Neural progenitor cell (in vitro differentiated cells): ENCODE data around the gene HOXC9. TPM values are rescaled to one million over a fixed set of nuclear protein-coding genes. Genes with fewer than 3 reads are reported as not detected.

Source experiments
- DNase-seq: peaks from one replicate; pipeline ENCODE4 v3.0.0-alpha.2; 2016; ENCODE audit warnings: low spot score
- H2AFZ ChIP-seq: fragments of 200-600 bp; sonication (generic); replicated peaks from 2 replicates; pipeline ENCODE4 v1.6.1; 2016; ENCODE audit warnings: antibody characterized with exemption
- H3F3A ChIP-seq: fragments of 200-600 bp; sonication (generic); 2 replicates; pipeline ENCODE4 v1.6.1; 2016; ENCODE audit warnings: antibody characterized with exemption, low read depth
- H3K27ac ChIP-seq: fragments of 200-600 bp; sonication (generic); 2 replicates; pipeline ENCODE4 v1.5.1; 2016; ENCODE audit warnings: mild to moderate bottlenecking
- H3K27me3 ChIP-seq: fragments of 200-600 bp; sonication (generic); 2 replicates; pipeline ENCODE4 v1.6.1; 2016; ENCODE audit warnings: mild to moderate bottlenecking, moderate library complexity
- H3K36me3 ChIP-seq: fragments of 200-600 bp; sonication (generic); 2 replicates; pipeline ENCODE4 v1.5.1; 2016
- H3K4me1 ChIP-seq: fragments of 200-600 bp; sonication (generic); 2 replicates; pipeline ENCODE4 v1.6.1; 2016; ENCODE audit warnings: mixed run types
- H3K4me2 ChIP-seq: fragments of 200-600 bp; sonication (generic); 2 replicates; pipeline ENCODE4 v1.6.1; 2016
- H3K4me3 ChIP-seq: fragments of 200-600 bp; sonication (generic); 2 replicates; pipeline ENCODE4 v1.5.1; 2016
- H3K79me2 ChIP-seq: fragments of 200-600 bp; sonication (generic); 2 replicates; pipeline ENCODE4 v1.6.1; 2016; ENCODE audit warnings: low read depth
- H3K9ac ChIP-seq: fragments of 200-600 bp; sonication (generic); 2 replicates; pipeline ENCODE4 v1.6.1; 2016
- H3K9me3 ChIP-seq: fragments of 200-600 bp; sonication (generic); 2 replicates; pipeline ENCODE4 v1.5.1; 2016; ENCODE audit warnings: low read depth
- H4K20me1 ChIP-seq: fragments of 200-600 bp; sonication (generic); 2 replicates; pipeline ENCODE4 v1.6.1; 2016; ENCODE audit warnings: low read depth
- H3K27ac Mint-ChIP-seq: 3 replicates; pipeline ENCODE4 v1.8.0; 2021; ENCODE audit warnings: mixed read lengths
- H3K27me3 Mint-ChIP-seq: 2 replicates; pipeline ENCODE4 v1.8.0; 2022; ENCODE audit warnings: low read depth, mild to moderate bottlenecking, inconsistent platforms, moderate library complexity, mixed read lengths; ENCODE audit not compliant: insufficient read depth
- H3K36me3 Mint-ChIP-seq: 3 replicates; pipeline ENCODE4 v1.8.0; 2021; ENCODE audit warnings: mixed read lengths
- H3K4me1 Mint-ChIP-seq: 3 replicates; pipeline ENCODE4 v1.8.0; 2021; ENCODE audit warnings: mixed read lengths
- H3K4me3 Mint-ChIP-seq: 3 replicates; pipeline ENCODE4 v1.8.0; 2021; ENCODE audit warnings: mild to moderate bottlenecking, moderate library complexity, mixed read lengths
- H3K9me3 Mint-ChIP-seq: 3 replicates; pipeline ENCODE4 v1.8.0; 2020; ENCODE audit warnings: mixed read lengths
- EZH2 ChIP-seq: fragments of 200-600 bp; sonication (generic); IDR thresholded peaks from 2 replicates; pipeline ENCODE4 v1.6.1; 2017; ENCODE audit warnings: antibody characterized with exemption, mild to moderate bottlenecking, moderate library complexity
- EZH2phosphoT487 ChIP-seq: fragments of 200-600 bp; sonication (generic); IDR thresholded peaks from 2 replicates; pipeline ENCODE4 v1.6.1; 2017; ENCODE audit warnings: antibody characterized with exemption
- total RNA-seq: library from RNA; depleted of rRNA; stranded (reverse); fragments of >200 nt; gene quantifications from 2 replicates; pipeline ENCODE4 v1.2.3, GENCODE V29; 2015; ENCODE audit warnings: low replicate concordance
- TF ChIP-seq, protein P1 (sequence below): fragments of 200-600 bp; sonication (generic); IDR thresholded peaks from 2 replicates; pipeline ENCODE4 v1.5.1; 2017; ENCODE audit warnings: antibody characterized with exemption, mild to moderate bottlenecking

Gene HOXC9
- total RNA-seq, 1 donor from 2014 or later, result not detected

- no peak overlapping the region for H3K4me3 Mint-ChIP-seq
- peaks cover 8% of the 10 kb centered on the region for H3K9me3 Mint-ChIP-seq
- H4K20me1 ChIP-seq, result peaks cover 85% of the 10 kb centered on the region
- peaks cover 3% of the 10 kb centered on the region for H3K4me1 Mint-ChIP-seq
- no peaks in the 10 kb centered on the region for H3K36me3 Mint-ChIP-seq
- H3K4me2 ChIP-seq, result no peak overlapping the region
- H3K4me3 ChIP-seq, result no peak overlapping the region
- H3K79me2 ChIP-seq, result no peaks in the 10 kb centered on the region
- TF ChIP-seq EZH2phosphoT487 (peak; percentile 1), EZH2 (peak; percentile 70)
- TF ChIP-seq, protein P1, sequence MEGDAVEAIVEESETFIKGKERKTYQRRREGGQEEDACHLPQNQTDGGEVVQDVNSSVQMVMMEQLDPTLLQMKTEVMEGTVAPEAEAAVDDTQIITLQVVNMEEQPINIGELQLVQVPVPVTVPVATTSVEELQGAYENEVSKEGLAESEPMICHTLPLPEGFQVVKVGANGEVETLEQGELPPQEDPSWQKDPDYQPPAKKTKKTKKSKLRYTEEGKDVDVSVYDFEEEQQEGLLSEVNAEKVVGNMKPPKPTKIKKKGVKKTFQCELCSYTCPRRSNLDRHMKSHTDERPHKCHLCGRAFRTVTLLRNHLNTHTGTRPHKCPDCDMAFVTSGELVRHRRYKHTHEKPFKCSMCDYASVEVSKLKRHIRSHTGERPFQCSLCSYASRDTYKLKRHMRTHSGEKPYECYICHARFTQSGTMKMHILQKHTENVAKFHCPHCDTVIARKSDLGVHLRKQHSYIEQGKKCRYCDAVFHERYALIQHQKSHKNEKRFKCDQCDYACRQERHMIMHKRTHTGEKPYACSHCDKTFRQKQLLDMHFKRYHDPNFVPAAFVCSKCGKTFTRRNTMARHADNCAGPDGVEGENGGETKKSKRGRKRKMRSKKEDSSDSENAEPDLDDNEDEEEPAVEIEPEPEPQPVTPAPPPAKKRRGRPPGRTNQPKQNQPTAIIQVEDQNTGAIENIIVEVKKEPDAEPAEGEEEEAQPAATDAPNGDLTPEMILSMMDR, result no peak
- no peaks in the 10 kb centered on the region for H3K4me1 ChIP-seq
- no peaks in the 10 kb centered on the region for H3K9me3 ChIP-seq
- H3K27me3 ChIP-seq, result peaks cover 100% of the 10 kb centered on the region
- no peak overlapping the region for H3K27ac Mint-ChIP-seq
- no peaks in the 10 kb centered on the region for H3K36me3 ChIP-seq
- no peak overlapping the region for H2AFZ ChIP-seq
- no peak overlapping the region for H3K9ac ChIP-seq
- no peak overlapping the region for H3K27ac ChIP-seq
- DNase-seq, result no peak
- H3K27me3 Mint-ChIP-seq, result peaks cover 92% of the 10 kb centered on the region
- H3F3A ChIP-seq, result peaks cover 3% of the 10 kb centered on the region
These were observed 11.2 kb downstream of the HOXC9 start for GRCh38 chr12:54010972-54011664.

GRCh38 chr12:54011665-54012532 is 11.9 kb downstream of the HOXC9 start:
- no peak for DNase-seq
- Histone ChIP-seq H3K36me3 (no peaks in the 10 kb centered on the region), H2AFZ (no peak overlapping the region), H3K27ac (no peak overlapping the region), H3F3A (peaks cover 3% of the 10 kb centered on the region), H3K79me2 (no peaks in the 10 kb centered on the region), H4K20me1 (peaks cover 81% of the 10 kb centered on the region), H3K27me3 (peaks cover 100% of the 10 kb centered on the region), H3K4me1 (no peaks in the 10 kb centered on the region), H3K4me2 (no peak overlapping the region), H3K4me3 (no peak overlapping the region), H3K9me3 (no peaks in the 10 kb centered on the region), H3K9ac (no peak overlapping the region)
- H3K9me3 Mint-ChIP-seq, result peaks cover 8% of the 10 kb centered on the region
- H3K27me3 Mint-ChIP-seq, result peaks cover 94% of the 10 kb centered on the region
- H3K4me1 Mint-ChIP-seq, result no peaks in the 10 kb centered on the region
- H3K27ac Mint-ChIP-seq, result no peak overlapping the region
- H3K36me3 Mint-ChIP-seq, result no peaks in the 10 kb centered on the region
- H3K4me3 Mint-ChIP-seq, result no peak overlapping the region
- peak; percentile 55 for TF ChIP-seq EZH2phosphoT487
- TF ChIP-seq, protein P1, result no peak

DNA sequence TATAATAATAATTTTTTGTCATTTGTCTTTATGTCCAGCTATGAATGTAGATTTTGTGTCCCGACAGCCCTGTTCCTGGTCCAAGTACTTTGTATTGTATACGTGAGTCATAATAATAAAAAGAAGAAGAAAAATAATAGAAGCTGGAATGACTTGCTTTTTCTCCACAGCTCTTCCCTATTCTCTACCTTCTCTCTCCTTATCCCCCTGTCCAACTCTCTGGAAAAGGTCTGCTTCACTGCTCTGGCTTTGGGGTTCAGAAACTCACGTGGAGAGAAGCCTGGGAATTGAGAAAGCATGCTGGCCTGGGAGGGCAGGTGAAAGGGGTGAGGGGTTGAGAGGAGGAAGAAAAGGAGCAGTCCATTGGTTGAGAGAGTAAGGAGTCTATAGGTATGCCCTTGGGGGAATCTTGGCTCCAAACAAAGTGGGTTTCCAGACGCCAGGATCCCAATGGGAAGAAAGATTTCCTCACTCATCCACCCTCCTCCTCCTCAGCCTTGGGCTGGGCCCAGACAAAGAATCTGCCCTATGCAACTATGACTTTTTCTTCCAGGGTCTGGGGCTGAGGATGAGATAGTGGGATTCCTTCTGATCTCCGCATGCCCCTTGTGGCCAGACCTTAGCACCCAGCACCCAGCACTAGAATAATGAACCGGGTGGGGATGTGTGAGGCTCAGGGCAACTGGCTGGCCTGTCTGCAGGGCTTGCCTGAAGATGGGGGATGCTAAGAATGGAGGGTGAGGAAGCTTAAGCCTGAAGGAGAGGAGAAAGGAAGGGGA is 12.9 kb downstream of the HOXC9 start:
- no peak overlapping the region for H3K4me2 ChIP-seq
- H3K9ac ChIP-seq, result no peak overlapping the region
- TF ChIP-seq EZH2 (peak; percentile 73), EZH2phosphoT487 (peak; percentile 10)
- TF ChIP-seq, protein P1, result peak; percentile 8
- peaks cover 100% of the 10 kb centered on the region for H3K27me3 ChIP-seq
- H3K4me3 Mint-ChIP-seq, result no peak overlapping the region
- no peaks in the 10 kb centered on the region for H3K9me3 ChIP-seq
- no peaks in the 10 kb centered on the region for H3K4me1 ChIP-seq
- H3K36me3 ChIP-seq, result no peaks in the 10 kb centered on the region
- H3K79me2 ChIP-seq, result no peaks in the 10 kb centered on the region
- no peaks in the 10 kb centered on the region for H3K4me1 Mint-ChIP-seq
- H4K20me1 ChIP-seq, result peaks cover 80% of the 10 kb centered on the region
- no peak overlapping the region for H2AFZ ChIP-seq
- peaks cover 93% of the 10 kb centered on the region for H3K27me3 Mint-ChIP-seq
- H3K36me3 Mint-ChIP-seq, result no peaks in the 10 kb centered on the region
- no peak overlapping the region for H3K27ac Mint-ChIP-seq
- DNase-seq, result no peak
- H3F3A ChIP-seq, result peaks cover 3% of the 10 kb centered on the region
- peaks cover 8% of the 10 kb centered on the region for H3K9me3 Mint-ChIP-seq
- H3K4me3 ChIP-seq, result no peak overlapping the region
- H3K27ac ChIP-seq, result no peak overlapping the region
